Fibroblast of lung (primary cell): Measurements from ENCODE around the gene SMAGP. TPM values are rescaled to one million over a fixed set of nuclear protein-coding genes. Genes with fewer than 3 reads are reported as not detected.
"Not testable (repeated sequence)": the region's sequence is repeated elsewhere in the genome, so short reads cannot be mapped to it uniquely, and the experiment has no call there.

Source experiments
- DNase-seq, 2 donors: peaks; one replicate each; pipeline versions ENCODE4 v3.0.0 to v3.0.0-alpha.2; 2010; ENCODE audit warnings: low read depth in 2 of 2
- H2AFZ ChIP-seq: 2 replicates; pipeline ENCODE4 v1.5.1; 2012; ENCODE audit warnings: low read length, control low read depth, inconsistent platforms
- H3K27ac ChIP-seq: 2 replicates; pipeline ENCODE4 v1.5.1; 2011; ENCODE audit warnings: low read length, control low read depth; ENCODE audit not compliant: insufficient read depth
- H3K27me3 ChIP-seq: 2 replicates; pipeline ENCODE4 v1.5.1; 2011; ENCODE audit warnings: mild to moderate bottlenecking, low read length; ENCODE audit not compliant: control insufficient read depth, insufficient read depth
- H3K36me3 ChIP-seq: 2 replicates; pipeline ENCODE4 v1.5.1; 2011; ENCODE audit warnings: low read length; ENCODE audit not compliant: control insufficient read depth, insufficient read depth
- H3K4me1 ChIP-seq: 2 replicates; pipeline ENCODE4 v1.5.1; 2011; ENCODE audit warnings: low read length; ENCODE audit not compliant: control insufficient read depth, insufficient read depth; ENCODE audit errors: extremely low read depth
- H3K4me2 ChIP-seq: 2 replicates; pipeline ENCODE4 v1.5.1; 2011; ENCODE audit warnings: low read length, control low read depth; ENCODE audit not compliant: insufficient read depth; ENCODE audit errors: extremely low read depth
- H3K4me3 ChIP-seq, 4 experiments: fragments of 200-600 bp in 1 of 4; sonication (generic) in 1 of 4; replicated peaks in 1 of 4; 2 replicates each; pipeline ENCODE4 v1.5.1; 2011 to 2016; ENCODE audit warnings: low read length in 4 of 4, low read depth in 3 of 4, mild to moderate bottlenecking in 3 of 4, control low read depth in 2 of 4, inconsistent platforms in 1 of 4, mixed read lengths in 1 of 4; ENCODE audit not compliant: insufficient read depth in 1 of 4; ENCODE audit errors: control extremely low read depth in 1 of 4
- H3K79me2 ChIP-seq: 2 replicates; pipeline ENCODE4 v1.5.1; 2012; ENCODE audit warnings: mild to moderate bottlenecking, low read length, inconsistent platforms; ENCODE audit not compliant: control insufficient read depth, insufficient read depth
- H3K9ac ChIP-seq: 2 replicates; pipeline ENCODE4 v1.5.1; 2011; ENCODE audit warnings: mild to moderate bottlenecking, low read length, control low read depth; ENCODE audit not compliant: insufficient read depth
- H3K9me3 ChIP-seq: 2 replicates; pipeline ENCODE4 v1.5.1; 2012; ENCODE audit warnings: low read depth, low read length; ENCODE audit not compliant: control insufficient read depth, insufficient read depth
- H4K20me1 ChIP-seq: 2 replicates; pipeline ENCODE4 v1.5.1; 2011; ENCODE audit warnings: low read length; ENCODE audit not compliant: control insufficient read depth, insufficient read depth; ENCODE audit errors: extremely low read depth
- EZH2 ChIP-seq: IDR thresholded peaks from 2 replicates; pipeline ENCODE4 v1.5.1; 2012; ENCODE audit warnings: low read length, control low read depth, mild to moderate bottlenecking; ENCODE audit errors: missing control alignments
- polyA minus RNA-seq: library from RNA; depleted of rRNA, polyadenylated mRNA; stranded (reverse); fragments of >200 nt; gene quantifications from 2 replicates; pipeline ENCODE4 v1.2.3, GENCODE V29; 2011; ENCODE audit warnings: low replicate concordance
- polyA plus RNA-seq, 2 donors: library from polyadenylated mRNA; depleted of rRNA in 1 of 2; stranded (reverse) in 1 of 2; unstranded in 1 of 2; fragments of >200 nt; gene quantifications; 2 replicates each; pipeline ENCODE4 v1.2.1, GENCODE V29; 2011 to 2012; ENCODE audit warnings: missing spikeins in 1 of 2
- total RNA-seq: library from RNA; depleted of rRNA; stranded (reverse); fragments of >200 nt; gene quantifications from 2 replicates; pipeline ENCODE4 v1.2.1, GENCODE V29; 2014
- TF ChIP-seq, protein P1 (sequence below), 2 donors: IDR thresholded peaks in 1 of 2; conservative IDR thresholded peaks in 1 of 2; 1 replicate in 1 of 2; 2 replicates in 1 of 2; pipeline ENCODE4 v1.5.1; 2011 to 2012; ENCODE audit warnings: low read length in 2 of 2, control low read depth in 1 of 2, inconsistent platforms in 1 of 2, low read depth in 1 of 2, mild to moderate bottlenecking in 1 of 2

Gene SMAGP, protein sequence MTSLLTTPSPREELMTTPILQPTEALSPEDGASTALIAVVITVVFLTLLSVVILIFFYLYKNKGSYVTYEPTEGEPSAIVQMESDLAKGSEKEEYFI
- 5.1 and 11.6 TPM in 2 replicates for total RNA-seq
- polyA plus RNA-seq = 20.5 and 43.7 TPM in 2 replicates
- 16.1 and 41.2 TPM in 2 replicates for polyA plus RNA-seq (2012)
- 16.7 and 70.7 TPM in 2 replicates for polyA minus RNA-seq

DNA sequence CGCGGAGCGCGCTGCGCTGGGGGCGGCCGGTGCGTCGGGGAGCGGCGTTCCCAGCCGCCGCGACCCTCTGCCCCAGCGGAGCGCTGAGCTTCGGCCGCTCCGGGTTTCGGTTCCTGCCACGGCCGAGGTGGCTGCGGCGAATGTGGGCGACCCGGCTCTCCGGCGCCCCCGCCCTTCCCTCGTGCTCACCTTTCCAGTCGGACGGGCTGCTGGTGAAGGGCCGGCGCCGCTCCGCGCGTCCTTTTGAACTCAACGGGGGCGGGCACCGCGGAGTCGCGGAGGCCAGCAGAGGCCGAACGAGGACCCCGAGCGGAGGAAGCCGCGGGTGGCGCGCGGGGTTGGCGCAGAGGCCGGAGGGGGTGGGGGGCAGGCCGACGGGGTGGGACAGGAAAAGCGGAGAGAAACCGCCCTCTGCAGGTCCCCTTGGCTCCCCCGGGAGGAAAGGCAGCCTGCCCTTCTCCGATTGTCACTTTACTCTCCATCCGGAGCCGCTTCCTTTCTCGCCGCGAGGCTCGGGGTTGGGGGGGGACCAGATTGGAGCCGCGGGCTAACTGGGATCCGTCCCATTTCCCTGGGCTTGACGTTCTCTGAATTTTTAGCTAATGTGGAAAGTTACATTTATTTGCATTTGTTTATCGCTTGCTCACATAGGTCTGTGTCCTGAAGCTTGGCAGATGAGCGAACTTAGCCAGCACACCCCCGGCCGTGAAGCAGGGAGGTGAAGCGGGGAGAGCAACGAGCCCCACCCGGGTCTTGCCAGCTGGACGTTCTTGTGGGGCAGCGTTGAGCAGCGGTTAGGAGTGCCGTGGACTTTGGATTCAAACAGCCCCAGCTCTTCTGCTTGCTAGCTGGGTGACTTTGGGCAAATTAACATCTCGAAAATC is at the start of gene SMAGP:
Gene SMAGP (minus strand): TSS at position 349 of the 884 bp plus-strand sequence. CDS start 1,137 bp downstream, outside the sequence.
- peak; percentile 34 to 46 for DNase-seq
- H4K20me1 ChIP-seq = no peaks in the 10 kb centered on the region

DNA sequence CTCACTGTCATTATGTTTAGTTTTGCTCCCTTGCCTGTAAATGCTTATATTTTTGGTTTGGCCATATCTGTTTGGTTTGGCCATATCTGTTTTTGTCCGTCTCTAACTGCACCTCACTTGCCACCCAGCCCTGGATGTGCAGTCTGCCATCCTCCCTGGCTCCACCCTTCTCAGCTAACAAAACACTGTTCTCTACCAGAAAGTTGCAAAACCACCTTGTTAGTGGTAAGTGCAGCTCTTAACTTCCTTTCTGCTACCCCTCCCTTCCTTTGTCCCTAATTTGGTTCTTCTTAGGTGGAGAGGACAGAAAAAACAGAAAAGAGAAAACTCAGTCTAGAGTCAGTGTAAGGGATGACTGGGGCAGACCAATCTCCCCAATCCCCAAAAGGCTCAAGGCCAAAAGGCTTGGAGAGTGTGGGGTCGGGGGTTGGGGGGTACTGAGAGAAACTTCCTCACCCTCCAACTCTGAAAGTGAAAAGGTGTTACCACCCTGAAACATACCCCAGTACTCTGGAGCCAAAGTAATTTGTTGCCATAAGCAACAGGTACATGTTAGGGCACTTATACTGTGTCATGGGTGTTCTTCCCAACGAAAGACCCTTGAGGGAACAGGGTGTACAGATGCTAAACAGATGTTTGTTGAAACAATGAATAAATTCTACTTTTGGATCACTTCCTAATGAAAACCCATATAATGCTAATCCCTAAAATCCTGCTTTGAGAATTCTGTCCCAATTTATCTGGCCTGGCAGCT is 48.8 kb upstream of the SMAGP start:
- no peak for TF ChIP-seq EZH2
- TF ChIP-seq, protein P1, sequence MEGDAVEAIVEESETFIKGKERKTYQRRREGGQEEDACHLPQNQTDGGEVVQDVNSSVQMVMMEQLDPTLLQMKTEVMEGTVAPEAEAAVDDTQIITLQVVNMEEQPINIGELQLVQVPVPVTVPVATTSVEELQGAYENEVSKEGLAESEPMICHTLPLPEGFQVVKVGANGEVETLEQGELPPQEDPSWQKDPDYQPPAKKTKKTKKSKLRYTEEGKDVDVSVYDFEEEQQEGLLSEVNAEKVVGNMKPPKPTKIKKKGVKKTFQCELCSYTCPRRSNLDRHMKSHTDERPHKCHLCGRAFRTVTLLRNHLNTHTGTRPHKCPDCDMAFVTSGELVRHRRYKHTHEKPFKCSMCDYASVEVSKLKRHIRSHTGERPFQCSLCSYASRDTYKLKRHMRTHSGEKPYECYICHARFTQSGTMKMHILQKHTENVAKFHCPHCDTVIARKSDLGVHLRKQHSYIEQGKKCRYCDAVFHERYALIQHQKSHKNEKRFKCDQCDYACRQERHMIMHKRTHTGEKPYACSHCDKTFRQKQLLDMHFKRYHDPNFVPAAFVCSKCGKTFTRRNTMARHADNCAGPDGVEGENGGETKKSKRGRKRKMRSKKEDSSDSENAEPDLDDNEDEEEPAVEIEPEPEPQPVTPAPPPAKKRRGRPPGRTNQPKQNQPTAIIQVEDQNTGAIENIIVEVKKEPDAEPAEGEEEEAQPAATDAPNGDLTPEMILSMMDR (conservative IDR thresholded peaks at IDR 0.05 in 1 of 2, IDR thresholded peaks at IDR 0.05 in 1 of 2; ENCODE audit: low read depth in 1 of 2, low read length in 2 of 2) = no peak
- no peaks in the 10 kb centered on the region for H3K27me3 ChIP-seq

More for the DNA sequence above, at the start of gene SMAGP:
- Histone ChIP-seq H3K27ac (peak within 1 kb of the TSS; percentile 86), H3K9me3 (no peaks in the 10 kb centered on the region), H3K4me3 (peak within 1 kb of the TSS; percentile 63 to 77 (median 68)), H3K4me1 (peaks cover 3% of the 10 kb centered on the region), H3K36me3 (no peaks in the 10 kb centered on the region), H3K27me3 (no peaks in the 10 kb centered on the region), H3K4me2 (peak within 1 kb of the TSS; percentile 97), H3K79me2 (peaks cover 14% of the 10 kb centered on the region), H2AFZ (peak within 1 kb of the TSS; percentile 83), H3K9ac (peak within 1 kb of the TSS; percentile 63)
- TF ChIP-seq, protein P1 (conservative IDR thresholded peaks at IDR 0.05 in 1 of 2, IDR thresholded peaks at IDR 0.05 in 1 of 2; ENCODE audit: low read depth in 1 of 2, low read length in 2 of 2) = no peak
- no peak for TF ChIP-seq EZH2

DNA sequence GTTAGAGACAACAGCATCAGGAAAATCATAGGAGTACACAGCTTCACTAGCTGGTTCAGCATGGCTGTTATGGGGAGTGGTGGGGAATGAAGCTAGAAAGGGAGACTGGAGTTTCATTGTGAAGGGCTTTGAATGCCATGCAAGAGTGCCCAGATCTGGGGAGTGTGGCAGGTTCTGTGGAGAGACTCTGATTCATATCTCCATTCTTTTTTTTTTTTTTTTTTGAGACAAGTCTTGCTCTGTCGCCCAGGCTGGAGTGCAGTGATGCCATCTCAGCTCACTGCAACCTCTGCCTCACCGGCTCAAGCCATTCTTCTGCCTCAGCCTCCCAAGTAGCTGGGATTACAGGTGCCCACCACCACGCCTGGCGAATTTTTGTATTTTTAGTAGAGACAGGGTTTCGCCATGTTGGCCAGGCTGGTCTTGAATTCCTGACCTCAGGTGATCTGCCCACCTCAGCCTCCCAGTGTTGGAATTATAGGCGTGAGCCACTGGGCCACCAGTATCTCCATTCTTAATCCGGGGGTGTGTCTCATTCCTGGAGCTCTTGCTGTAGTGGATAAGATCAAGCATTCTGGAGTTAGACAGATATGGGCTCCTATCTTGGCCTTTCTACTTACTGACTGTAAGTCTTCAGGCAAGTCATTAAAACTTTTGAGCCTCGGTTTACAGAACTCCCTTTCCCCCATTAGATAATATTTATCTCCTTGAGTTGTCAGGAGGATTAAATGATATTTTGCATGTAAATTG is 48.0 kb upstream of the SMAGP start:
- H3K4me3 ChIP-seq, H3K4me2 ChIP-seq, H3K79me2 ChIP-seq, H3K4me1 ChIP-seq, H2AFZ ChIP-seq, H3K36me3 ChIP-seq, H3K9ac ChIP-seq, H3K27ac ChIP-seq, H4K20me1 ChIP-seq, H3K9me3 ChIP-seq, H3K27me3 ChIP-seq, DNase-seq: not testable (repeated sequence)

More for the DNA sequence above, 48.8 kb upstream of the SMAGP start:
- no peak overlapping the region for H3K27ac ChIP-seq
- H3K9me3 ChIP-seq = no peaks in the 10 kb centered on the region
- no peaks in the 10 kb centered on the region for H4K20me1 ChIP-seq
- no peak overlapping the region for H3K9ac ChIP-seq
- no peak for DNase-seq
- H3K4me3 ChIP-seq = no peak overlapping the region
- no peaks in the 10 kb centered on the region for H3K79me2 ChIP-seq
- H3K4me2 ChIP-seq = no peak overlapping the region
- H3K4me1 ChIP-seq = no peaks in the 10 kb centered on the region
- H3K36me3 ChIP-seq = no peaks in the 10 kb centered on the region
- no peak overlapping the region for H2AFZ ChIP-seq
